Suprapubic skin (tissue), 4 donors: ENCODE measurements around the gene STARD8.

Source experiments
- EP300 ChIP-seq: sonication (generic); formaldehyde crosslinking; IDR thresholded peaks from one replicate; pipeline ENCODE4 v1.6.1; 2017; ENCODE audit warnings: antibody characterized with exemption
- POLR2A ChIP-seq, 2 donors: fragments of 450-650 bp; IDR thresholded peaks; one replicate each; pipeline ENCODE4 v1.6.1; 2017; ENCODE audit warnings: antibody characterized with exemption in 2 of 2, mild to moderate bottlenecking in 2 of 2, moderate library complexity in 2 of 2
- POLR2AphosphoS5 ChIP-seq, 3 donors: sonication (generic); formaldehyde crosslinking; IDR thresholded peaks; one replicate each; pipeline ENCODE4 v1.6.1; 2017; ENCODE audit warnings: antibody characterized with exemption in 3 of 3
- TF ChIP-seq, protein P1 (sequence below), 2 donors: fragments of 200-600 bp in 1 of 2; fragments of 450-650 bp in 1 of 2; sonication (generic) in 1 of 2; IDR thresholded peaks; one replicate each; pipeline ENCODE4 v1.5.1; 2016 to 2019; ENCODE audit warnings: antibody characterized with exemption in 2 of 2, mild to moderate bottlenecking in 1 of 2, moderate library complexity in 1 of 2

DNA sequence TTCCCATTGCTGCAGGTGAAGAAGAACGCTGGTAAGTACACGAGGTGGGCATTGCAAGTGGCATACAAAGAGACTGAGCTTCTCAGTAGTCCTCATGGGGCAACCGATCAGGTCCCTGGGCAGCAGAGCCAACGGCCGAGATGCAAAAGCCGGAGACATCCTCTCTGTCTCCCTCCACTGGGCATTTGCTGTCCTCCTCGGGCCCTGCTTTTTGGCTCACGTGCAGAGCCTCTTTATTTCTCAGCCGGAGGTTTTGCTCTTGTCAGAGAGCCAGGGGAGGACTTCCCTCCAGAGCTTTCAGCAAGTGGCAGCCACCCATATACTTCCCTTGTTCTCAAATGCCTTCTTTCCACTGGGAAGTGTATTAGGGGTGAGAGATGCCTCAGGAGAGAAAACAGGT, 18.0 kb downstream of the STARD8 start:
- TF ChIP-seq, protein P1, sequence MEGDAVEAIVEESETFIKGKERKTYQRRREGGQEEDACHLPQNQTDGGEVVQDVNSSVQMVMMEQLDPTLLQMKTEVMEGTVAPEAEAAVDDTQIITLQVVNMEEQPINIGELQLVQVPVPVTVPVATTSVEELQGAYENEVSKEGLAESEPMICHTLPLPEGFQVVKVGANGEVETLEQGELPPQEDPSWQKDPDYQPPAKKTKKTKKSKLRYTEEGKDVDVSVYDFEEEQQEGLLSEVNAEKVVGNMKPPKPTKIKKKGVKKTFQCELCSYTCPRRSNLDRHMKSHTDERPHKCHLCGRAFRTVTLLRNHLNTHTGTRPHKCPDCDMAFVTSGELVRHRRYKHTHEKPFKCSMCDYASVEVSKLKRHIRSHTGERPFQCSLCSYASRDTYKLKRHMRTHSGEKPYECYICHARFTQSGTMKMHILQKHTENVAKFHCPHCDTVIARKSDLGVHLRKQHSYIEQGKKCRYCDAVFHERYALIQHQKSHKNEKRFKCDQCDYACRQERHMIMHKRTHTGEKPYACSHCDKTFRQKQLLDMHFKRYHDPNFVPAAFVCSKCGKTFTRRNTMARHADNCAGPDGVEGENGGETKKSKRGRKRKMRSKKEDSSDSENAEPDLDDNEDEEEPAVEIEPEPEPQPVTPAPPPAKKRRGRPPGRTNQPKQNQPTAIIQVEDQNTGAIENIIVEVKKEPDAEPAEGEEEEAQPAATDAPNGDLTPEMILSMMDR (IDR thresholded peaks at IDR 0.05), result no peak
- TF ChIP-seq POLR2A (IDR thresholded peaks at IDR 0.05) (no peak), EP300 (no peak), POLR2AphosphoS5 (IDR thresholded peaks at IDR 0.05) (no peak)
